ENCODE data around the gene MISP3.

The MISP3 gene

DNA sequence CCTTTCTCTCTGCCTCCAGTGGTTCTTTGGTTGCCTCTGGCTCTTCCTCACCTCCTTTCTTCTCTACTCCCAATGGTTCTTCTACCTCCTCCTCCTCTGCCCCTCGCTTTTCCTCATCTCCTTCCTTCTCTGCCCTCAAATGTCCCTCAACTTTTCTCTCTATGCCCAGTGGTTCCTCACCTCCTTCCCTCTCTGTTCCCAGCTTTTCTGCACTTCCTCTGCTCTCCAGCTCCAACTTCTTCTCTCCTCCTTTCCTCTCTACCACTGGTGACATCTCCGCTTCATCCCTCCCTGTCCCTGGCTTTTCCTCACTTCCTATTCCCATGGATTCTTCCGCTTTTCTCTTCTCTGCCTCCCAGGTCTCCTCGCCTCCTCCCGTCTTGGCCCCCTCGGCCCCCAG, 18.5 kb upstream of the MISP3 start:
- H3K4me3 ChIP-seq (ENCODE audit: low read depth, low read length): no peak overlapping the region
- no peak for DNase-seq (ENCODE audit: low read depth)
- TF ChIP-seq, protein P1, sequence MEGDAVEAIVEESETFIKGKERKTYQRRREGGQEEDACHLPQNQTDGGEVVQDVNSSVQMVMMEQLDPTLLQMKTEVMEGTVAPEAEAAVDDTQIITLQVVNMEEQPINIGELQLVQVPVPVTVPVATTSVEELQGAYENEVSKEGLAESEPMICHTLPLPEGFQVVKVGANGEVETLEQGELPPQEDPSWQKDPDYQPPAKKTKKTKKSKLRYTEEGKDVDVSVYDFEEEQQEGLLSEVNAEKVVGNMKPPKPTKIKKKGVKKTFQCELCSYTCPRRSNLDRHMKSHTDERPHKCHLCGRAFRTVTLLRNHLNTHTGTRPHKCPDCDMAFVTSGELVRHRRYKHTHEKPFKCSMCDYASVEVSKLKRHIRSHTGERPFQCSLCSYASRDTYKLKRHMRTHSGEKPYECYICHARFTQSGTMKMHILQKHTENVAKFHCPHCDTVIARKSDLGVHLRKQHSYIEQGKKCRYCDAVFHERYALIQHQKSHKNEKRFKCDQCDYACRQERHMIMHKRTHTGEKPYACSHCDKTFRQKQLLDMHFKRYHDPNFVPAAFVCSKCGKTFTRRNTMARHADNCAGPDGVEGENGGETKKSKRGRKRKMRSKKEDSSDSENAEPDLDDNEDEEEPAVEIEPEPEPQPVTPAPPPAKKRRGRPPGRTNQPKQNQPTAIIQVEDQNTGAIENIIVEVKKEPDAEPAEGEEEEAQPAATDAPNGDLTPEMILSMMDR (IDR thresholded peaks at IDR 0.05; ENCODE audit: control insufficient read depth, extremely low read depth, insufficient read depth): no peak

GRCh38 chr19:14054721-14055120, 17.9 kb upstream of the MISP3 start:
- DNase-seq (ENCODE audit: low read depth): no peak
- TF ChIP-seq, protein P1 (IDR thresholded peaks at IDR 0.05; ENCODE audit: control insufficient read depth, extremely low read depth, insufficient read depth): no peak
- H3K4me3 ChIP-seq (ENCODE audit: low read depth, low read length): no peak overlapping the region

DNA sequence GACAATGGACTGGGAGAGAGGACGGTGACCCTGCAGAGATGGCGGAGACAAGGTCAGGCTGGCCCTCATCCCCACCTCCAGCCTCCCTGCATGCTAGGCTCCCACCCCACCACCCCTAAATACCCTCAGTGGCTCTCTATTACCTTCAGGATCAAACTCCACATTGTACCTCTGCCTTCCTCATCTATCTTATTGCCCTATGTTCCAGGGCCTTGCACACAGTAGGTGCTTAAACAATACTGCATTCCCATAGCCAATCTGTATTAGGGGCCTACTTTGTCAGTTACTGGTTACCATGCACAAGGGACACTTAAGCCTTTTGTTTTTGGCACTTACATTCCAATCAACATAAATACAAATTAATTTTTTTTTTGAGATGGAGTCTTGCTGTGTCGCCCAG, 17.2 kb upstream of the MISP3 start:
- TF ChIP-seq, protein P1 (IDR thresholded peaks at IDR 0.05; ENCODE audit: control insufficient read depth, extremely low read depth, insufficient read depth): no peak
- no peak overlapping the region for H3K4me3 ChIP-seq (ENCODE audit: low read depth, low read length)
- DNase-seq (ENCODE audit: low read depth): no peak

- DNase-seq (ENCODE audit: low read depth): no peak
- H3K4me3 ChIP-seq (ENCODE audit: low read depth, low read length): no peak overlapping the region
- TF ChIP-seq, protein P1 (IDR thresholded peaks at IDR 0.05; ENCODE audit: control insufficient read depth, extremely low read depth, insufficient read depth): no peak
These were observed 16.4 kb upstream of the MISP3 start for GRCh38 chr19:14056069-14056666.

DNA sequence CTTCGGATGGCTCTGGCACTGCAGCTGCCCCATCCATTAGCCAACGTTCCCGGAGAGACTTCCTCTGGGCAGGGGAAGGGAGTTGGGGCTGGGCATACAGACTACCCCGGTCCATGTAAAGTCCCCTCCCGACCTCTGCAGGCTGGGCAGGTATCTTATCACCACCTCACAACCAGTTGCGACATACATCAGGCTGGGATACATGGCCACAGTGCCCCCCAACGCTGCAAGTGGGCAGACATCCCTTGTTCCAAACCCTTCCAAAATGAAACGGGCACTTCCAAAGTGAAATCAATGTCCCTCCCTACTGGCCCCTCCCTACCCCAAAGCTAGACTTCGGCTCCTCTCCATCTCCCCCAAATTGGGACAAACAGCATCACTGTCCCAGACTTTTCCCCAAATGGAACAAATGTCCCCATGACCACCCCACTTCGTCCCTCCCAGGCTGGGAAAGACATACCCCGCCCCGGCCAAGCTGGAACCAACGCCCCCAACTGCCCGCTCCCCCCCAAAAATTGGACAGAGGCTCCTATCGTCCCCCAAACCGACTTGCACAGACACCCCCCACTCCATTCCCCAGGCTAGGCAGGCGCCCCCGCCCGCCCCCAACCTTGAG, 15.7 kb upstream of the MISP3 start:
- DNase-seq (ENCODE audit: low read depth): no peak
- TF ChIP-seq, protein P1 (IDR thresholded peaks at IDR 0.05; ENCODE audit: control insufficient read depth, extremely low read depth, insufficient read depth): no peak
- no peak overlapping the region for H3K4me3 ChIP-seq (ENCODE audit: low read depth, low read length)

- no peak overlapping the region for H3K4me3 ChIP-seq (ENCODE audit: low read depth, low read length)
- TF ChIP-seq, protein P1 (IDR thresholded peaks at IDR 0.05; ENCODE audit: control insufficient read depth, extremely low read depth, insufficient read depth): no peak
- DNase-seq (ENCODE audit: low read depth): no peak
These were observed 14.1 kb upstream of the MISP3 start for GRCh38 chr19:14058182-14059092.

Measured in LNCaP clone FGC (cell line).